OCI-LY1 (cell line): Measurements from ENCODE around the gene TNIP1.

ENCODE experiments used
- H2AFZ ChIP-seq: fragments of 200-600 bp; sonication (generic), shearing (Covaris generic); 2 replicates; pipeline ENCODE4 v1.6.0; 2014; ENCODE audit warnings: antibody characterized with exemption, mild to moderate bottlenecking, low read length
- H3F3A ChIP-seq: fragments of 200-600 bp; sonication (generic), shearing (Covaris generic); 2 replicates; pipeline ENCODE4 v1.6.0; 2014; ENCODE audit warnings: mild to moderate bottlenecking, antibody characterized with exemption, low read length, moderate library complexity; ENCODE audit not compliant: insufficient read depth
- H3K27ac ChIP-seq: fragments of 200-600 bp; sonication (generic); 2 replicates; pipeline ENCODE4 v1.5.1; 2014; ENCODE audit warnings: low read length, mixed run types, mild to moderate bottlenecking, low read depth; ENCODE audit not compliant: poor library complexity, severe bottlenecking
- H3K27me3 ChIP-seq: fragments of 200-600 bp; sonication (generic); 2 replicates; pipeline ENCODE4 v1.6.0; 2014; ENCODE audit warnings: antibody characterized with exemption, mild to moderate bottlenecking, low read length, moderate library complexity; ENCODE audit not compliant: insufficient read depth
- H3K36me3 ChIP-seq: fragments of 200-600 bp; sonication (generic); 2 replicates; pipeline ENCODE4 v1.6.1; 2014; ENCODE audit warnings: mild to moderate bottlenecking, antibody characterized with exemption, low read length, moderate library complexity, mixed read lengths; ENCODE audit not compliant: insufficient read depth
- H3K4me1 ChIP-seq: fragments of 200-600 bp; sonication (generic); 2 replicates; pipeline ENCODE4 v1.5.1; 2014; ENCODE audit warnings: mild to moderate bottlenecking, low read length, moderate library complexity; ENCODE audit not compliant: insufficient read depth, severe bottlenecking
- H3K4me2 ChIP-seq: fragments of 200-600 bp; sonication (generic), shearing (Covaris generic); 2 replicates; pipeline ENCODE4 v1.6.1; 2014; ENCODE audit warnings: low read length
- H3K4me3 ChIP-seq: fragments of 200-600 bp; sonication (generic); 2 replicates; pipeline ENCODE4 v1.5.1; 2014; ENCODE audit warnings: low read length, low read depth, mild to moderate bottlenecking, mixed read lengths; ENCODE audit not compliant: poor library complexity, severe bottlenecking
- H3K79me2 ChIP-seq: fragments of 200-600 bp; shearing (Covaris generic); 2 replicates; pipeline ENCODE4 v1.6.1; 2016; ENCODE audit warnings: mixed run types, low read length, mixed read lengths; ENCODE audit not compliant: insufficient read depth
- H3K9ac ChIP-seq: fragments of 200-600 bp; sonication (generic), shearing (Covaris generic); 2 replicates; pipeline ENCODE4 v1.6.1; 2014; ENCODE audit warnings: mild to moderate bottlenecking, low read length, mixed read lengths
- H3K9me2 ChIP-seq: fragments of 200-600 bp; sonication (generic), shearing (Covaris generic); 2 replicates; pipeline ENCODE4 v1.6.1; 2014; ENCODE audit warnings: low read depth, mild to moderate bottlenecking, low read length, mixed read lengths
- H3K9me3 ChIP-seq: fragments of 200-600 bp; shearing (Covaris generic); 2 replicates; pipeline ENCODE4 v1.6.1; 2014; ENCODE audit warnings: low read length, mixed read lengths
- H4K20me1 ChIP-seq: fragments of 200-600 bp; sonication (generic), shearing (Covaris generic); 2 replicates; pipeline ENCODE4 v1.6.0; 2016; ENCODE audit warnings: mild to moderate bottlenecking, low read length; ENCODE audit not compliant: insufficient read depth
- CTCF ChIP-seq: fragments of 200-600 bp; sonication (generic), shearing (Covaris generic); IDR thresholded peaks from 2 replicates; pipeline ENCODE4 v1.5.1; 2017; ENCODE audit warnings: mild to moderate bottlenecking, antibody characterized with exemption, low read length, moderate library complexity, mixed read lengths
- EZH2 ChIP-seq: fragments of 200-600 bp; sonication (generic), shearing (Covaris generic); IDR thresholded peaks from 2 replicates; pipeline ENCODE4 v1.8.0; 2017; ENCODE audit warnings: borderline replicate concordance, mixed run types, mild to moderate bottlenecking, antibody characterized with exemption, low read length, moderate library complexity, mixed read lengths

TNIP1 gene

GRCh38 chr5:151075698-151076331 is 5.0 kb downstream of the TNIP1 start:
- Histone ChIP-seq H3K27me3 (no peaks in the 10 kb centered on the region), H3K4me3 (no peak overlapping the region), H3K36me3 (peaks cover 62% of the 10 kb centered on the region), H3K27ac (peak overlapping the region; percentile 16), H3K4me1 (peaks cover 67% of the 10 kb centered on the region), H3K9me3 (no peaks in the 10 kb centered on the region), H3F3A (no peaks in the 10 kb centered on the region), H2AFZ (no peak overlapping the region), H3K79me2 (peaks cover 90% of the 10 kb centered on the region), H3K9me2 (no peaks in the 10 kb centered on the region), H4K20me1 (no peaks in the 10 kb centered on the region), H3K9ac (no peak overlapping the region; the same call in 1 of the 2 replicates), H3K4me2 (no peak overlapping the region)
- TF ChIP-seq EZH2 (no peak), CTCF (no peak)

- Histone ChIP-seq H3K9ac (no peak overlapping the region), H3K9me3 (no peaks in the 10 kb centered on the region), H3K36me3 (peaks cover 69% of the 10 kb centered on the region), H2AFZ (no peak overlapping the region), H3K79me2 (peaks cover 91% of the 10 kb centered on the region), H3K4me1 (peaks cover 74% of the 10 kb centered on the region), H4K20me1 (no peaks in the 10 kb centered on the region), H3K4me3 (no peak overlapping the region), H3K9me2 (no peaks in the 10 kb centered on the region), H3F3A (no peaks in the 10 kb centered on the region), H3K27ac (no peak overlapping the region), H3K27me3 (no peaks in the 10 kb centered on the region), H3K4me2 (no peak overlapping the region)
- TF ChIP-seq CTCF (no peak), EZH2 (no peak)
Observed at GRCh38 chr5:151074557-151074956, 6.3 kb downstream of the TNIP1 start.

DNA sequence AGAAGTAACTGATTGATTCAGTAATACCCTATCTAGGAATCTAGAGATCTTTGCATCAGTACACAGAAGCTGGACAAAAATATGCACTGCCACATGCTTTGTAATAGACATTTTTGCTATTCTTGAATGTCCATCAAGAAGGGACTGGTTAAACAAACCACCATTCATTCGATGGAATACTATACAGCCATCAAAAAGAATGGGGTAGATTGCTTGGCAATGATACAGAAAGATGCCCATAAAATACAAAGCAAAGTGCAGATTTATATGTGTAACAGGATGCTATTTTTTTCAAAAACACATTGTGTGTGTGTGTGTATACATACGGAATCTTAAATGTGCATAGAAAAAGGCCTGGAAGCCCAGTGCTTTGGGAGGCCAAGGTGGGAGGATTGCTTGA is 7.6 kb downstream of the TNIP1 start:
- peaks cover 82% of the 10 kb centered on the region for H3K79me2 ChIP-seq
- no peaks in the 10 kb centered on the region for H4K20me1 ChIP-seq
- TF ChIP-seq EZH2 (no peak), CTCF (no peak)
- no peak overlapping the region for H3K4me2 ChIP-seq
- no peaks in the 10 kb centered on the region for H3K27me3 ChIP-seq
- no peak overlapping the region for H3K4me3 ChIP-seq
- H3K9me2 ChIP-seq = no peaks in the 10 kb centered on the region
- no peak overlapping the region for H3K27ac ChIP-seq
- peaks cover 74% of the 10 kb centered on the region for H3K4me1 ChIP-seq
- no peak overlapping the region for H3K9ac ChIP-seq
- H3K9me3 ChIP-seq = no peaks in the 10 kb centered on the region
- H2AFZ ChIP-seq = no peak overlapping the region
- peaks cover 64% of the 10 kb centered on the region for H3K36me3 ChIP-seq
- no peaks in the 10 kb centered on the region for H3F3A ChIP-seq
